ENCODE results near the gene FANCC. TPM values are rescaled to one million over a fixed set of nuclear protein-coding genes. Genes with fewer than 3 reads are reported as not detected.

The FANCC gene
- polyA plus RNA-seq, 3 donors: 21.1 to 22.3 (median 22.3) TPM

- DNase-seq (ENCODE audit: low read depth in 3 of 3, low spot score in 2 of 3): no peak
Observed at GRCh38 chr9:95077053-95077765, 240.3 kb downstream of the FANCC start.

- DNase-seq (ENCODE audit: low read depth in 3 of 3, low spot score in 2 of 3): no peak
Observed at GRCh38 chr9:95076696-95077052, 240.8 kb downstream of the FANCC start.

GRCh38 chr9:95075700-95076099 is 241.8 kb downstream of the FANCC start:
- DNase-seq (ENCODE audit: low read depth in 3 of 3, low spot score in 2 of 3): no peak

- DNase-seq (ENCODE audit: low read depth in 3 of 3, low spot score in 2 of 3): no peak
Observed at GRCh38 chr9:95074632-95075031, 242.9 kb downstream of the FANCC start.

GRCh38 chr9:95073918-95074317 is 243.6 kb downstream of the FANCC start:
- DNase-seq (ENCODE audit: low read depth in 3 of 3, low spot score in 2 of 3): no peak

- DNase-seq (ENCODE audit: low read depth in 3 of 3, low spot score in 2 of 3): no peak
Observed at GRCh38 chr9:95073042-95073607, 244.4 kb downstream of the FANCC start.

- no peak for DNase-seq (ENCODE audit: low read depth in 3 of 3, low spot score in 2 of 3)
Observed at GRCh38 chr9:95071925-95072324, 245.6 kb downstream of the FANCC start.

- DNase-seq (ENCODE audit: low read depth in 3 of 3, low spot score in 2 of 3): no peak
Observed at GRCh38 chr9:95071450-95071849, 246.1 kb downstream of the FANCC start.

- DNase-seq (ENCODE audit: low read depth in 3 of 3, low spot score in 2 of 3): no peak
Observed at GRCh38 chr9:95070549-95071021, 246.9 kb downstream of the FANCC start.

GRCh38 chr9:95067897-95068296 is 249.6 kb downstream of the FANCC start:
- no peak for DNase-seq (ENCODE audit: low read depth in 3 of 3, low spot score in 2 of 3)

- no peak for DNase-seq (ENCODE audit: low read depth in 3 of 3, low spot score in 2 of 3)
Observed at GRCh38 chr9:95067057-95067456, 250.5 kb downstream of the FANCC start.

GRCh38 chr9:95065224-95065623 is 252.3 kb downstream of the FANCC start:
- no peak for DNase-seq (ENCODE audit: low read depth in 3 of 3, low spot score in 2 of 3)

- no peak for DNase-seq (ENCODE audit: low read depth in 3 of 3, low spot score in 2 of 3)
Observed at GRCh38 chr9:95063300-95063699, 254.2 kb downstream of the FANCC start.

GRCh38 chr9:95062596-95063065 is 254.9 kb downstream of the FANCC start:
- no peak for DNase-seq (ENCODE audit: low read depth in 3 of 3, low spot score in 2 of 3)

- DNase-seq (ENCODE audit: low read depth in 3 of 3, low spot score in 2 of 3): no peak
Observed at GRCh38 chr9:95061916-95062595, 255.5 kb downstream of the FANCC start.

- DNase-seq (ENCODE audit: low read depth in 3 of 3, low spot score in 2 of 3): no peak
Observed at GRCh38 chr9:95060916-95061315, 256.6 kb downstream of the FANCC start.

- no peak for DNase-seq (ENCODE audit: low read depth in 3 of 3, low spot score in 2 of 3)
Observed at GRCh38 chr9:95060234-95060633, 257.3 kb downstream of the FANCC start.

- no peak for DNase-seq (ENCODE audit: low read depth in 3 of 3, low spot score in 2 of 3)
Observed at GRCh38 chr9:95058795-95059386, 258.6 kb downstream of the FANCC start.

- no peak for DNase-seq (ENCODE audit: low read depth in 3 of 3, low spot score in 2 of 3)
Observed at GRCh38 chr9:95058121-95058785, 259.3 kb downstream of the FANCC start.

- no peak for DNase-seq (ENCODE audit: low read depth in 3 of 3, low spot score in 2 of 3)
Observed at GRCh38 chr9:95057101-95057500, 260.4 kb downstream of the FANCC start.

All from right renal cortex interstitium (tissue), 3 donors.